Stimulated activated CD4-positive, alpha-beta T cell treated with anti-CD3 and anti-CD28 coated beads, Interleukin-2, amount 100 ng/mL, for 48 hours (primary cell): ENCODE measurements around the gene ACER2.
A peak's percentile ranks its signal among the peaks of the same experiment; 100 is the strongest.
"Not testable (repeated sequence)": the region's sequence is repeated elsewhere in the genome, so short reads cannot be mapped to it uniquely, and the experiment has no call there.

Source experiments
- DNase-seq, 2 donors: peaks; one replicate each; pipeline ENCODE4 v3.0.0-alpha.2; 2020

The ACER2 gene

DNA sequence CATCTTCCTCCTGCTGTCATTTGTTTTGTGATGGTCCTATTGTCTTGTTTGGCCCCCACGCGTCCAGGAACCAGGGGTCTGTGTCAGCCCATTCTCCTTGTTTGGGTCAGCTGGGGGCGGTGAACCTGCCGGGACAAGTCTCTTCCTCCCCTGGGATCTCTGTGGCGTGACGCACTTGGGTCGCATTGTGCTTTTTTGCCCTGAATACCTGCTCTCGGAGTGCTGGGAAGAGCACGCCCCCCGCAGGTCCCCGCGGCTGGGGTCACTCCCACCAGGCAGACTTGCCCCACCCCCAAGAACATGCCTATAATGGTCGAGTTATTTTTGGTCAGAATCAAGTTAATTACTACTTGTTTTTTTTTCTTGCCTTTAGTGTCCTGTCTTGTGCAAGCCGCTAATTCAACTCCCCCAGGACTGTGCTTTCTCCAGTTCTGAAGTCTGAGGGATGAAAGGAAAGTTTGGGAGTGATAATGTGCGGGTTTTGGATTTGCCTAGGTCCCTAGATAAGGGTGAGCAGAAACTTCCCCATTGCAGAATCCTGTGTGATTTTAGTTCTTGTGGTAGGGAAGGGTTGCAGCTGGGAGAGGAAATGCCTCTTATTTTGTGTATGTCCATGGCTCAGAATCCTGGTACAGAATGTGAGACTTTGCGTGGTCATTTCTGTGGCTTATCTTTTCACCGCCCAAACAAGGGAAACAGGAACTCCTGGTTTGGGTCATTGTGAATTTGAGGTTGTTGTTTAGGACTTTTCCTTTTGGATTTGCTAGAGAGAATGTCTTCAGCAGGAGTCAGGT lies 789 bp downstream of the ACER2 start:
- DNase-seq = peak in 1 of 2 donors; percentile 14

DNA sequence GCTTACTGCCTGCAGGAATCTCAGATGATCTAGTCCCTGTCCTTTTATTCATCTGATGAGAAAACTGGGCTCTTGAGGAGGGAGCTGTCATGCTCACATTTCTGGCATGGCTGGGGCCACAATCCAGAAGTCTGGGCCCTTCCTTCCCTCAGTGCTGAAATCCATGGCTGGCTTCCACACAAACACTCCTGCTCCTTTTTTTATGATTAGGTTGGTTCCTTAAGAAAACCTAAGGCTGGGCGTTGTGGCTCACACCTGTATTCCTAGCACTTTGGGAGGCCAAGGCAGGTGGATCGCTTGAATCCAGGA lies 1.3 kb downstream of the ACER2 start:
- no peak for DNase-seq

DNA sequence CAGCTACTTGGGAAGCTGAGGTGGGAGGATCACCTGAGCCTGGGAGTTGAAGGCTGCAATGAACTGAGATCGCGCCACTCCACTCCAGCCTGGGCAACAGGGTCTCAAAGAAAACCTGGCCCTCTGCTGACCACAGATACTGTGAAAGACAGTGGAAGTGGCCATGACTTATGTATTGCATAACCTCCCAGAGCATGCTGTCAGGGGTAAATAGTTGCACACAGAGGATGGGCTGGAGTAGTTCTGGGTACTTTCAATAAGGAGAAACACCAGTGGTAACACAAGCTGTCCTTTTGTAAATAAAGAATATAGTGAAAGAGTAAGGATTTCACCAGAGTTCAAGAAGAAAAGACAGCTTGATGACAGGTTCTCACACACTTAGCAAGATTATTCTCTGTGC lies 1.8 kb downstream of the ACER2 start:
- no peak for DNase-seq

GRCh38 chr9:19411316-19411715 lies 2.5 kb downstream of the ACER2 start:
- DNase-seq = no peak

- not testable (repeated sequence) for DNase-seq
These were observed 4.6 kb downstream of the ACER2 start for GRCh38 chr9:19413456-19413855.

GRCh38 chr9:19416143-19416542 lies 7.3 kb downstream of the ACER2 start:
- no peak for DNase-seq

DNA sequence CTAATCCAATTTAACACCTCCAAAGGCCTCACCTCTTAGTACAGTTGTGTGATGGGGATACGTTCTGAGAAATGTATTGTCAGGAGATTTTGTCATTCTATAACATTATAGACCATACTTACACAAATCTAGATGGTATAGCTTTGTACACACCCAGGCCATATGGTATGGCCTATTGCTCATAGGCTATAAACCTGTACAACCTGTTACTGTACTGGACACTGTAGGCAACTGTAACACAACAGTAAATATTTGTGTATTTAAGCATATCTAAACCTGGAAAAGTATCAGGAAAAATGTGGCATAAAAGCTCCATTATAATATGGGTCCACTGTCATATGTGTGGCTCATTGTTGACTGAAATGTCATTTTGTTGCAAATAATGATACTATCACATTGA lies 12.1 kb downstream of the ACER2 start:
- no peak for DNase-seq

GRCh38 chr9:19423163-19423562 lies 14.4 kb downstream of the ACER2 start:
- DNase-seq = no peak

GRCh38 chr9:19424176-19424779 lies 15.5 kb downstream of the ACER2 start:
- no peak for DNase-seq

DNA sequence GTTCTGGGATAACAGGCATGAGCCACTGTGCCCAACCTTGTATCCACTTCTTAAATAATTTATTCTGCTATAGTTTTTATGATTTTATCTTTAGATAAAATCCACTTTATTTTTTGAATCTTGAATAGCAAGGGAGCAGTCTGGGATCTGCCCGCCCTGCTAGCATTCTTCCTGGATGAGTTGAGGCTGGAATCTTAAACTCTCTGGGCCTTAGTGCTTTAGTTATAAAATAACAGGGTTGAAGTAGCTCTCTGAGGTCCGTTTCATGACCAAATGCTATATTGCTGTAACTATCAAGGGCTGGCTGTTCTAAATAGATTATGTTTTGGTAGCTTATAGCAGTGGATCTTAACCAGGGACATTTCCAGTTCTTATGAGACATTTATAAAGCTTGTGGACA lies 20.8 kb downstream of the ACER2 start:
- DNase-seq = no peak

DNA sequence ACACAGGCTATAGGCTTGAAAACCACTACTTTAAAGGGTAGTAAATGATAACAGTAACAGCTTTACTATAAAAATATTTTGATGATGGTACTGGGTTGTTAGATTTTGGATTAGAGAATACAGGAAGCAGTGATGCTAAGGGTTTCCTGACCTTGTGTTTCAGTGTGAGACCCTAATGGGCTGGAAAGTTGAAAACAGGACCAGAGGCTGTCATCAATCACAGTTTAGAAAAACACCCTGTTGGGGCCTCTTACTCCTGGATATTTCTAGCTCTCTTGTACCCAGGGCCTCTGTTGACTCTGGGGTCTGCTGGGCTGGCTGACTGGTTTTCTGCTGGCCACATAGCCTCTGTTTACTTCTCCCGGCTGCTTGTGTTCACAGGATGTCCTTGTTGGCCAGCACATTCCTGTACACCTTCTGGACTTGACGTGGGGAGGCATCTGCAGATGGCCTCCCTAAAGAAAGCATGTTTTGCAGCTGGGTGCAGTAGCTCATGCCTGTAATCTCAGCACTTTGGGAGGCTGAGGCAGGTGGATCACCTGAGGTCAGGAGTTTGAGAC lies 21.5 kb downstream of the ACER2 start:
- DNase-seq = no peak

GRCh38 chr9:19431361-19432171 lies 22.8 kb downstream of the ACER2 start:
- DNase-seq = no peak

DNA sequence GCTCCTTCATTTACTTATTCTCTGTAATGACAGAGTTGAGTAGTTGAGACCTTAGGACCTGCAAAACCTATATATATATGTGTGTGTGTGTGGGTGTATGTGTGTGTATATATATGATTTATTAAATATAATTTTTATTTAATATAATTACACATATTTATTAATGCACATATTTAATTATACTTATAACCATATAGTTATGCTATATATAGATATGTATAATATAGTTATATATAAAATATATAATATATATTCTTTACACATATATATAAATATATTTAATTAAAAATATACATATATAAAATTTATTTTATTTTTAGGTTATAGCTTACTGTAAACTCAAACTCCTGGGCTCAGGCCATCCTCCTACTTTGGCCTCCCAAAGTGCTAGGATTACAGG lies 23.7 kb downstream of the ACER2 start:
- no peak for DNase-seq

DNA sequence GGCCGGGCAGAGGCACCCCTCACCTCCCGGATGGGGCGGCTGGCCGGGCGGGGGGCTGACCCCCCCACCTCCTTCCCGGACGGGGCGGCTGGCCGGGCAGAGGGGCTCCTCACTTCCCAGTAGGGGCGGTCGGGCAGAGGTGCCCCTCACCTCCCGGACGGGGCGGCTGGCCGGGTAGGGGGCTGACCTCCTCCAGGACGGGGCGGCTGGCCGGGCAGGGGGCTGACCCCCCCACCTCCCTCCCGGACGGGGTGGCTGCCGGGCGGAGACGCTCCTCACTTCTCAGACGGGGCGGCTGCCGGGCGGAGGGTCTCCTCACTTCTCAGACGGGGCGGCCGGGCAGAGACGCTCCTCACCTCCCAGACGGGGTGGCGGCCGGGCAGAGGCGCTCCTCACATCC lies 24.9 kb downstream of the ACER2 start:
- DNase-seq = not testable (repeated sequence)

DNA sequence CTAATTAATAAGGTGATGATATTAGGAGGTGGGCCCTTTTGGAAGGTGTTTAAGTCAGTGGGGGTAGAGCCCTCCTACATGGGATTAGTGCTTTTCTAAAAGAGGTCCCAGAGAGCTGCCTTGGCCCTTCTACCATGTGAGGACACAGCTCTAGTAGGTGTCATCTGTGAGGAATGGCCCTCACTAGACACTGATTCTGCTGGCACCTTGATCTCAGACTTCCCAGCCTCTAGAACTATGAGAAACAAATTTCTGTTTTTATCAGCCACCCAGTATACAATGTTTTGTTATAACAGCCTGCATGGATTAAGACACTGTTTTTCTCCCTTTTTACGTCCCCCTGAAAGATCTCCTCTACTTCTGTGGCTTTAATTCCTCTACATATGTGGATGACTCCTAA lies 31.6 kb downstream of the ACER2 start:
- no peak for DNase-seq

- DNase-seq = no peak
These were observed 32.2 kb downstream of the ACER2 start for GRCh38 chr9:19440823-19441580.

DNA sequence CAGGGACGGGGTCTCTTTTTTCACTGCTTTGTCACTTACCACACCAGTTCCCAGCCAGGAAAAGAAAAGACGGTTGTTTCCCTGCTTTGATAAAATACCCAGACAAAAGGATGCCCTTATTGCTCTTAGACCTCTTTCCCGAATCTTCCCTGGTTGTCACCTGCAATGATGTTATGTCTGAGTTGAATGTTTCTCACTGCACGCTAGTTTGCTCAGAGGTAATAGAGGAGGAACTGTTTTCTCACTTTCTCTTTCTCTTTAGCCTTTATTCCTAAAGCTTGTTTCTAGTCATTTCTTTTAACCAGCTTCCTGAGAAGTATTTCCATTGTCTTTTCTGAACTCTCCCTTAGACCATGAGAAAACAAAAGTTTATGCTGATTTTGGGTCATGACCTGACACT lies 32.9 kb downstream of the ACER2 start:
- DNase-seq = no peak

GRCh38 chr9:19442240-19442639 lies 33.4 kb downstream of the ACER2 start:
- no peak for DNase-seq

- DNase-seq = no peak
These were observed 36.6 kb downstream of the ACER2 start for GRCh38 chr9:19445452-19445851.

DNA sequence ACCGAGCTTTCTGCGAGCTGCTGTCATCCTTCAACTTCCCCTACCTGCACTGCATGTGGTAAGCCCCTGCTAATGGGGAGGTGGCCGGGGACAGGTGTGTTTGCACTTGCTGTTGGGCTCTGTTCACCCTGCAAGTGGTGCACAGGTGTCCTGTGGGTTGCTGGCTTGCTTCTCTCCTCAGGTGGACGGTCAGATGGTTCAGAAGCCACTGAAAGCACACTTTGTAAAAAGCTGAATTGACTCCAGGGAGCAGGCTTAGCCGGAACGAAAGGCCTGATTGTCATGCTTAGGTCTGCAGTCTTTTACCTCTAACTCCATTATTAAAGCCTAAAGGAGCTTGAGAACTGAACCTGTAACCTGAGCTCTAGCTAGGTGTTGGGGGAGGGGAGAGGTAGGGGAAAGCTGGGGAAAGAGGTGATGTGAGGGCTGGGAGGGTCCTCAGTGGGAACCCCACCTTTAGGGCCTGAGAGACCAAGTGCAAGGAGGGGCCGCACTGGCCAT lies 37.6 kb downstream of the ACER2 start:
- DNase-seq = no peak

GRCh38 chr9:19451240-19452087 lies 42.7 kb downstream of the ACER2 start:
- DNase-seq = no peak

- no peak for DNase-seq
These were observed 47.6 kb downstream of the ACER2 start for GRCh38 chr9:19456426-19456825.
